HG03066 (cell line): Measurements from ENCODE around the gene UGT1A9.

Experiments
- ATAC-seq: cut with Tn5 transposase; IDR thresholded peaks from one replicate; pipeline ENCODE4 v1.9.1; 2021; ENCODE audit warnings: low read depth; ENCODE audit not compliant: unreplicated experiment

UGT1A9 gene

DNA sequence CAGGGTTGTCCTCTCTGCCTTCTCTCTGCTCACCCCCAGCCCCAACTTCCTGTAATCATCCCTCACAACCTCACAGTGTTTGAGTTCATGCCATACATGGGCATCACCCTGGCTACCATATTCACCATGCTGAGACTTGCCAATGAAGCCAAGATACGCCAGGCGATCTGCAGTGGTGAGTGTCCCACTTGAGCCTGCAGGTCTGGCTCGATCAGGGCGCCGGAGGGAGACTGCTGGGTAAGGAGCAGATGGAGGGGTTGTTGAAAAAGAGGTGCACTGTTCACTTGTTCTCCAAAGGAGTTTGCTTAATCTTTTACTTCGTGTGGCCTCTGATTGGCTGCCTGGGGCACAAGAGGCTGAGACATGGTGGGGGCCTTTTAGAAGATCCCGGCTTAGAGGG, 121.0 kb downstream of the UGT1A9 start:
- ATAC-seq: no peak

DNA sequence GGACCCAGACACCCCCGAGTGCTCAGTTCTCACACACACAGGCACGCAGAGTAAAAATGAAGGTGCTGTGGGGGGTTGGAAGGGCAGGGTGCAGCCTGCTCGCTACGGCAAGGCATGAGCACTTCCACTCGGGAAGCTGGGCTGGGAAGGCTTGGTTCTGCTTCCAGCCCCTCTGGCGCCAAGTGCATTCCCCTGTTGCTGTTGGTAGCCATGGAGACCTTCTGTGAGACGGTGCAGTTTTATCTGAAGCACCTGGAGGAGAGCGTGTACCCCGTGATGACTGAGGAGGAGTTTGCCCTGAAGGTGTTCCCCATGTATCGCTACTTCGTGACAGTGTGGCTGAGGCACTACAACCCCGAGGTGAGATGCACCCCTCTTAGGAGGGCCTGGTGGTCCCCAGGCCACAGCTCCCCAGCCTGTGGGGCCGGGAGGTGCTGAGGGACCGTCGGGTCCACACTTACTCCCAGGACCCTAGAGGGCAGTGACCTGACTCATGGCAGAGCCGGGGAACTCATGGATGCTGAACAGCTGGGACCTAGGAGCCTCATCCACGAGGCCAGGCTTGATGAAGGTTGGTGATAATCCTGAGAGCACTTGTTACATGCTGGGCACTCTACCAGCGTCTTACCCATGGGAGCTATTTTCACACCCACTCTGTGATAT, 121.9 kb downstream of the UGT1A9 start:
- ATAC-seq: no peak

DNA sequence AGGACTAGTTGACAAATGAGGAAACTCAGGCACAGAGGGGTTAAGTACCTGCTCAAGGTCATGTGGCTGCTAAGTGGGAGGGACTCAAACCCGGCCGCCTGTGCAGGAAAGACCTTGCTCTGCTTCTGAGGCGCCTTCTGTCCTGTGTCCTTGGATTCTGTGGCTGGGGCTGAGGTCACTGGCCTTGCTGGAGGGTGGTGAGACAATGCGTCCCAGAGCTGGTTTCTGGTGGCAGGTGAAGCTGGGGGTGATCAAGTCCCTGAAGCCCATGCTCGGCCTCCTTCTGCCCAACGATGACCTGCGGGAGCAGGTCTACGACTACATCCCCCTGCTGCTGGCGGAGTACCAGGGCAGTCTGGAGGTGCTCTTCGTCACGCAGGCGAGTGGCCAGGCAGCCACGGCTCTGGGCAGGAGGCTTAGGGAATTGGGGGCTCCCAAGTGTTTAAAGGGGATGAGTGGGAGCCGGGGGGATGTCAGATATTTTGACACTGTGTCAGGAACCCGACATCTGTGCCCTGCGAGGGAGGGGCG, 122.5 kb downstream of the UGT1A9 start:
- ATAC-seq: no peak

DNA sequence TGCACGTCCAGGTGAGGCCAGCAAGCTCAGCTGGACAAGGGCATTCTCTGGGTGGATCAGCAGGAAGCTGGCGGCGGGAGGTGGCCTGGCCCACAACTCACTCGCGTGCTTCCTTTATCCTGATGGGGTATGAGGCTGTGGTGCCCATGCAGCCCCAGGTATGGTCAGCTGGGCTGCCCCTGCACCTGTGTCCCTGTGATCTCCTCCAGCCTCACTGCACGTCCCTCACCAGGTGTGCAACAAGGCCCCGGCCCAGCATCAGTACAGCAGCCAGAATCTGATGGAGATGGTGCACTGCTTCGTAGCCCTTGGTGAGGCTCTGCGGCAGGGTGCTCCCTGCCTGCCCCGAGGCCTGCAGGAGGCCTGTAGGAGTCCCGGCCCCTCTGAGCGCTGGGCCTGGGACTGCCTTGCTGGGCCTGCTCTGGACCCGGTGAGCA, 124.1 kb downstream of the UGT1A9 start:
- ATAC-seq: no peak

DNA sequence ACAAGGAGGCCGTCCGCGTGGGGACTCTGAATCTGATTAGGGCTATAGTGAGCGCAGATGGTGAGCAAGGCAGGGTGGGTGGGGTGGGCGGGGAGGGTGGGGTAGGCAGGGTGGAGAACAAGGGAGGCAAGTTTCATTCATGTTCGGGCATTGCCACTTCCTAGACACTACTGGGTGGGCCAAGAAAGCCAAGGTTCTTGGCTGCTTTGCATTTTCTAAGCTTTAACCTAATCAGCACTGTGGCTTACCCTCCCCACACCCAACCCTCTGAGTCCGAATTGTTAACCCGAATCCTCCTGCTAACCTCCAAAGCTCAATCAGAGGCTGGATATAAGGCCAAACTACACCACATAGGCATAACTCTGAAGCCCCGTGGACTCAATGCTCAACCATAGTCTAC, 124.6 kb downstream of the UGT1A9 start:
- ATAC-seq: no peak

DNA sequence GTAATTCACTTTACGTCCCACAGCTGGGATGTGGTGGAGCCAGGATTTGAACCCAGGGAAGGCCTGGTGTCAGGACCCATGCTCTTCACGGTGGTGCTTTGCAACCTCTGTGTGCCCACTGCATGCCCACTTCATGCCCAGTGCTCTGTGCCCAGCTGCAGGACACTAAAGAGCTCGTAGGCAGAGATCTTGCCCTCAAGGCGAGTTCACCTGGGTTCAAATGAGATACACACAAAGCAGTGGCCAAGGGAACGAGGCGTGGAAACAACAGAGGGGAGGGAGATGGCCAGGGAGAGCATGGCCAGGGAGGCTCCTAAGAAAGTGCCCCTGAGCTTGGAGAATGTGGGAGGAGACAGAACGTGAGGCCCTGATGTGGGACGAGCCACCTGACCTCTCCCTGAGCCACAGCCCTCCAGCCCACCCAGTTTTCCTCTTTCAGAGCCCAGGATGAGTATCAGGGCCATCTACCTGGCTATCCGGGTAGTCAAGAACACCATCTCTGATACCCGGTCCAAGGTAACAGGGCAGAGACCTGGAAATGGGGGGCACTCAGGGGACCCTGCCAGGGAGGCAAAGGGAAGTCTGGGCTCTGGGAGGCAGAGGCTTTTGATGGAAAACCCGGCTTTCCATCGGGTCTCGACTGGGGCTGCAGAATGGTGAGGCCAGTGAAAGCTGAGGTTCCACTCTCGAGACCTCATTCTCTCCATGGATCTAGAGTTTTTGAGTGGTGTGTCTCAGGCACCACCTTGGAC, 126.8 kb downstream of the UGT1A9 start:
- ATAC-seq: no peak

DNA sequence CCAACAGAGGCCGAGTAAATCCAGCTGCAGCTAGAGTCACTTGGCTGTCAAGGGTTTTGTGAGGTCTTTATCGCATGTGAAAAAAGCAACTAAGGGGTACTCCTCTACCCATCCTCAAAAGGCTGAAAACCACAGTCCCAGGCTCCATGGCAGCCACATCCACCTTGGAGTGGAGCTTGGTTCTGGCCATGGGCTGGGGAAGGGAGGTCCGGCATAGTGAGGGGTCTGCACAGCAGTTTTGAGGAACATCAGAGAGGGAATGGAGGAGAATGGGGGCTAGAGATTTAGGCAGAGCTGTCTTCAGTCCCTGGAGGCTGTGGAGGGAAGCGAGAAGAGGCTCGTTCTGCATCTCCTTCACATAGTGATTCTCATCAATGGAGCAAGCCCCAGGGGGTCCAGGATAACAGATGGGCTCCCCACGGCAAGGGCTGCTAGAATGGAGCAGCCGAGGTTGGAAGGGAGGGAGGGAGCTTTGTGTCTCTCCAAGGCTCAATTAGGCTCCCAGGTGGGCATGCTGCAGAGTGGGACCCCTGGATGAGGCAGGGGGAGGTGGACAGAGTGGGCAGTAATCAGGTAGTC, 127.5 kb downstream of the UGT1A9 start:
- ATAC-seq: no peak

DNA sequence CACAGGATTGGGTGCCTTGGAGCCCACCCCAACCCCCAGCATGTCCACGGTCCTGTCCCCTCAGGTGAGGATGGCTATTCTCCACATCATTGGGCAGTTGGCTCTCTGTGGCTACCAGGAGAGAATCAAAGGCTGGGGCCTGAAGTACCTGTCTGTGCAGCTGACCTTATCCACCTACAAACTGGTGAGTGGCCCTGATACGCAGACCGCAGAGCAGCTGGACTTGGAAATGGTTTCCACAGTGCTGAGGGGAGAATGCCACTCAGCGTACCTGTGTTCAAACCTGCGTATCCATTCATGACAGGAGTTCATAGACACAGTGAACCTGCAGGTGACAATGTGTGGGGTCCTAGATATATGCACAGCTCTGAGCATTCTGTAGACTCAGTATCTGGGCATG, 128.0 kb downstream of the UGT1A9 start:
- ATAC-seq: no peak

DNA sequence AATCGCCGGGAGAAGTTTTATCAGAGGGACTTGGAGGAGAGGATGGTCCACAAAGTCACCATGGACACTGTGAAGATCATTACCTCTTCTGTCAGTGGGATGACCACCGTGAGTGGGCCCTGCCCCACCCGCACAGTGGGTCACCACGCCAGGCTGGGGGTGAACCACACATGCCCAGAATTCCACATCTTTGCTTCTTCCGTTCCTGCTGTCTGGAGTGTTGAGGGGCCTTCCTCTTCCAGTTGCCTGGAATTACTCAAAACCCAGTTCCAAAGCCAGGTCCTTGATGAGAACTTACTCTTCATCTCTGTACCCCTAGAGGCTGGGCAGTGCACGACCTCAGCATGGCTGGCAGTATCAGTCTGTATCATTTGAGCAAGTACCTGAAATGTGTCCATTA, 128.5 kb downstream of the UGT1A9 start:
- no peak for ATAC-seq

DNA sequence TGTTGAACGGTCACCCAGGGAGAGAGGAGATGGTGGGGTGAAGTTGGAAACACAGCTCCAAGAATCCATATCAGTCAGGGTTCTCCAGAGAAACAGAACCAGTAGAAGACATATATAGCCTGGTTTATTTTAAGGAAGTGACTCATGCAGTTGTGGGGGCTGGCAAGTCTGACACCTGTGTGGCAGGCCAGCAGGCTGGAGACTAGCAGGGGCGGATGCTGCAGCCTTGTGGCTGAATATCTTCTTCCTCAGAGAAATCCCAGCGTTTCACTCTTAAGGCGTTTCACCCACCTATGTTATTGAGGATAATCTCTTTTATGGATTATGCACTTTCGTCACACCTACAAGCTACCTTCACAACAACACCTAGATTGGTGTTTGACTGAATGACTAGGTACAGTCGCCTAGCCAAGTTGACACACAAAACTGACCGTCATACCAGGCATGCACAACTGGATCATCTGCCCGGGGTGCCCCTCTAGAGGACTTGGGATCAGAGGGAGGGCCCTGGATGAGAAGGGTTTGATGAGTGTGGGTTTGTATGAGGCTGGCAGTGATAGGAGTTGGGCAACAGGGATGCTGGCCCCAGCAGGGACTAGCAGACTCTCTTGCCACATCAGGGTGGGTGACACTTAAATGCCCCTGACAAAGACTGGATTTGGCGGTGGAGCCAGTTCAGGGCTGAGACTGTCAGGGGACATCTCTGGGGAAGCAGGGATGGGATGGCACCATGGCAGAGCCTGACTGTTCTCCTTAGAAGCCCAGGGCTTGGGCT, 129.8 kb downstream of the UGT1A9 start:
- ATAC-seq: no peak

DNA sequence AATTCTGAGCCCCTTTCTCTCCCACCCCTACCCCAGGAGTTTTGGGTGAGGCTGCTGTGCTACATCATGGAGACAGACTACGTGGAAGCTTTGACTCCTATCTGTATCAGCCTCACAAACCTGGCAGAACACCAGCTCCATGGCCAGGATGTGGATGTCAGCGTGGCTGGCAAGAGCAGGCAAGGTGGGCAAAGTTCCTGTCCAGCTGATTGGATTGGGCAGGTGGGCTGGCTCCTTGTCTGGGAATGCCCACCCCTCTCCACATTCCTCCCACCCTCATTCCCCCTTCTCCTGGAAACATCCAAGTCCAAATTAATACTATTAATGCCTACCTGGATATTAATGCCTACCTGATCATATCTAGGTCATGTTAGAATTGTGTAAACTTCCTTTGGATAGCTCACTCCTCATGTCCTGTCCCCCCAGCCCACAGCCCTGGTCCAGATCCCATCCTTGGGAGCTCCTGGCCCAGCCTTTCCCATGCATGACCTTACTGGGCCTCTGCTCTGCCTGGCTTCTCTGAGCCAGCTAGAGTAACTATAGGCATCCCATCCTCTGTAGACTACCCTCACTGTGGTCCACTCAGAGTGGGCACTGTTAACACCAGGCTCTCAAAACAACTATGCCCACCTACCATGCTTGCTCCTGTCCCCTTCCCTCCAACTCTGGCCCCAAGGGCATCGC, 130.6 kb downstream of the UGT1A9 start:
- ATAC-seq: no peak

DNA sequence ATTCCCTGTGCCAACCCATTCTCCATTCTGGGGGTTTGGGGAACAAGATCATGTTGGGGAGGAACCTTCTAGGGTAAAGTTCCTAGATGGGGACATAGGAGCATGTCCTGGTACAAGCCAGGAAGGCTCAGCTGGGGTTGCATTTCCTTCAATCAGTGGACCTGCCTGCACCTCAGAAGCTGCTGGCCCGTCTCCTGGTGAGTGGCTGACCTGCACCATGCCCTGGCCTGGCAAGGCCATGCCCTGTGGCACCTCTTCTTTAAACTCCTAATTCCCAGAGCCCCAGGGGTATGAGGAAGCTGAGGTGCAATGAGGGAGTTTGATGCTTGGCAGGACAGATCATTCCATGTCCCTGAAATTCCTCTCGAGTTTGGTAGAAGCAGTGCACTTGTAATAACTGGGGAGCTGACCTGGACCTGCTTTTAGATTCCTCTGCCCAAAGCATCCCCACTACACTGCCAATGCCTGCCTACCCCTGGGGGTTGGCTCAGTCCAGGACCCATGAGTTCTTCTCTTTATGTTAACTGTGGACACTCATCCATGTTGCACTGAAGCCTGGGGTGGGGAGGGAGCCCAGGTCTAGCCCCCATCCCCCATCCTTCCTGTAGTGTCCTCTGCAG, 131.7 kb downstream of the UGT1A9 start:
- no peak for ATAC-seq

DNA sequence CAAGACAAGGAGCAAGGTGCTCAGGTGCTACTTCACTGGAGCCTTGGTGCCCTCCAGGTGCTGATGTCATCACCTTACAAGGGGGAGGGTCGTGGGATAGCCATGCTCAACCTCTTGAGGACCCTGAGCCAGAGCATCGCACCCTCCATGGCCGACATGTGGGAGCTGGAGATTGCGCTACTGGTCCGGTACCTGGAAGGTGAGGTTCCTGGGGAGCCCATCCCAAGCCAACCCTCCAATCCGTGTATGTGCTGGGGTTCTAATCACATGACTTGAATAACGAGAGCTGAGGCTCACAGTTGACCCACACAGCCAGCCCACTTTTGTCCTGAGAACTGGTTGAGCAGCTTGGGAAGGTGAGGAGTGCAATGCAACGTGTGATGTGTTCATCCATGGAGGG, 132.3 kb downstream of the UGT1A9 start:
- no peak for ATAC-seq

DNA sequence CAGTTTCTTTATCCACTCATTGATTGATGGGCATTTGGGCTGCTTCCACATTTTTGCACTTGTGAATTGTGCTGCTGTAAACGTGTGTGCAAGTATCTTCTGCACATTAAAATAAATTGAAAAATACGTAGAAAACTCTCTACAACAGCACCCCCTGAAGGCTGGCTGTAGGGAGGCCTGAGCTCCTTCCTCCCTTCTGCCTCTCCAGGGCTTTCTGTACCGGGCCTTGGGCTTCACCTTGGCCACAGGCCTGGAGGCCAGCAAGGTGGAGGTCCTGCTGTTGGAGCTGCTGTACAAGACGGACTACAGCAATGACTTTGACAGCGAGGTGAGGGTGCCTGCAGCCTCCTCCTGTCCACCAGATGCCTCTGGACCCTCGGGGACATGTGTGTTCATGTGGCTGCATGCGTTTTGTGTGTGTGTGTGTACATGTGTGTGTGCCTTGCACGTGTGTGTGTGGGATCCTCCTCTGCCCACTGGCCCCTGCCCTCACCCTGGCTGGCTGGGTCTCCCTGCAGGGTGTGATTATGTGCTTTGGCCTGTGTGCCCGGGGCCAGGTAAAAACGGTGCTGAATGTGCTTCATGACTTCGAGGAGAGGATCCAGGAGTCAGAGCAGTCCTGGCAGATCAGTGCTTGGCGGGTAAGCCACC, 135.6 kb downstream of the UGT1A9 start:
- no peak for ATAC-seq

DNA sequence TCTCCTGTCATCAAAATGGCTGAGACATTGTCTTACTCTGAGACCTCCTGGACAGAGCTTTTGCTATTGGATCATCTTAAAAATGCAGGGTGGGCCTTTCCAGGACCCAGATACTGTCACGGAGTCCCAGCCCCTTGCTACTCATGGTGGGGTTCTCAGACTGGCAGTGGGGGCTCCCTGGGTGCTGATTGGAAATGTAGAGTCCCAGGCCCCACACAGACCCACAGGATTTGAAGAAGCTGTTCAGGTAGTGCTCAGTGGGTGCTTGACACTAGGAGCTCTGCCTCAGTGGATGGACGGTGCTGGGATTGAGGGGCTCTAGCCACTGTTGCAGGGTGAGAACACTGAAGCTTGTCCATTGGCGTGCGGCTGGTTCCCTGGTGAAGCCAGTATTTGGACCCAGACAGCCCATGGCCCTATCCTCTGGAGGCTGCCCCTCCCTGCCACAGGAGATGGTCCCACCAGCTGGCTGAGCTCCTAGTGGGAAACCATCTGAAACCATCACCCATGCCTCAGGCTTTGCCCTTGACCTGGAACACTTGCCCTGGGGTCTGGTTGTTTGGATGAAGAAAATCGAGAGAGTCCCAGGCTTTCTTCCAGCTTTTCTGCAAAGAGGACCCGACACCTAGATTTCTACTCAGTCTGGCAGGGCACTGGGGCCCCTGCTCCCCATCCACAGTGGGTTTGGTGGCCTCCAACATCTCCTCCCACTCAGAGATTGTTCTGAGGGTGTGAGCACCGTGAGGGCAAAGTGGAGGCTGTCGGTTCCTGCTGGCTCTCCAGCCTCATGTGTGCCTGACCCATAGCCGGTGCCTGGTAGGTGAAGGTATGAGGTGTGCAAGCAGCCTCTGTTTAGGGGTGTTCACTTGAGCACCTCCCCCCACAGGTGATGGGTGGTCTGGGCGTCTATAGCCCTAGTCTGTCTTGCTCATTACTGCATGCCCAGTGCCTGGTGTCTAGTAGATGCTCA, 136.6 kb downstream of the UGT1A9 start:
- ATAC-seq: no peak

DNA sequence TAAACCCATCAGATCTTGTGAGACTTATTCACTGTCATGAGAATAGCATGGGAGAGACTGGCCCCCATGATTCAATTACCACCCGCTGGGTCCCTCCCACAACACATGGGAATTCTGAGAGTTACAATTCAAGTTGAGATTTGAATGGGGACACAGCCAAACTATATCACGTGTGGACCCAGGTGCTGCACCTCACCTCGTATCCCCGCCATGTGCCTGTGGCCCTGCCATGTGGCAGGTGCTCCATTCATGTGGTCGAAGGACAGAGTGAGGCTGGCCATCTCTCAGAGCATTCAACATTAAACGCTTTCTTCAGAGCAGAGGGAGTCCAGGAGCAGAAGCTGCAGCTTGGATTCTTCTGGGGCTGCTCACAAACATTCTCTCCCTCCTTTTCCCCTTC, 138.7 kb downstream of the UGT1A9 start:
- ATAC-seq: no peak

DNA sequence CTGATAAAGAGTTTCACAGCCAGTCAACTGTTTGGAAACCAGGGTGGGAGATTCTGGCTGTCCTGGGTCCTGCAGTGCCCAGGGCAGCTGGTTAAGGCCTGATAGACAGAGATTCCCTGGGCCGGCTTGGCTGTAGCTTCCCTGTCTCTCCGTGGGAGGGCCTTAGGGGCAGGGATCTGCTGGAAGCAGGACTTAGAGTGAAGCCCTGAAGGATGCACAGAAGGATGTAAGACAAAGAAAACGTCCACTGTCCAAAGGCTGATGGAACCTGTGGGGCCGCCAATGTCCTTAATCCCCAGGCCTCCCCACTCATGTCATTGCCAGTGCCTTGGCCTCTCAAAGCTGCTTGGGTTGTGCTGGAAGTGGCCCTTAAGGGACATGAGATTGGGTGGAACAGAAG, 139.4 kb downstream of the UGT1A9 start:
- ATAC-seq: no peak

DNA sequence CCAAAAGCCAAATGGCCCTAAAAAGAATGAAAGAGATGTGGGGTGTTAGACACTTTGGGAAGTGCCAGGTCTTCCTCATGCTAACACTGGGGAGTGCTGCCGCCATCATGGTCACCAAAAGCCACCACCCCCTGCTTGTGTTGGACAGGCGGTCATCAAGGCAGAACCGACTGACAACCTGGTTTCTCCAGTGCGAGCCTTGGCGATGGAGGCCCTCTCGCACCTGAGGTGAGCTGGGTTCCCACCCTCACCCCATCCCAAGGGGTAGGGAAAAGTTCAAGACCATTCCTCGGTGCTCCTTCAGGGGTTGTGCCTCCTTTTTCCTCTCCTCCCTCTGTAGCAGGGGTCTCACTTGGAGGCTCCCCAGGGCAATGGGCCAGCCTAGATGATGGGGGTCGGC, 140.0 kb downstream of the UGT1A9 start:
- no peak for ATAC-seq
